Measurements from ENCODE around the gene PAX3.

DNA sequence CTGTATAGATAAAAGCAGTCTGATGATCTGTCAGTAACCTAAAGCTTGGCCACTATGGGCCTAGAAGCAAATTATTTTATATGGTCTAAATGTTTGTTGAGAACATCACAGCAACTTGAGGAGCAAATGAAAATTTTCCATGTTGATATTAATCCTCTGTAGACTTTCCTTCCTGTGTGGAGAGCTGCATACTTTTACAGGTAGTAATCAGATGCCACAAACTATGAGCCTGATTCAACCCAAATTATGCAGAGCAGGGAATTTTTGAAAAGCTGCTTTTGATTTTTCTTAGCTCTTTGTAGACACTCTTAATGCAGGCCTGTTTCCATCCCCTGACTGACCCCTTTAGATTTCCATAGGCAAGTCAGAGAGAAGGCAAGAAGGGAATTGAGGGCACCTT, 17.3 kb downstream of the PAX3 start:
- TF ChIP-seq CTCF (IDR thresholded peaks at IDR 0.05; ENCODE audit: borderline replicate concordance, extremely low read depth, low read length, poor library complexity, severe bottlenecking), result no peak
- TF ChIP-seq EZH2 (IDR thresholded peaks at IDR 0.05; ENCODE audit: borderline replicate concordance, low read depth, low read length, severe bottlenecking), result no peak
